NCI-H2227 (cell line): ENCODE measurements around the gene SGSM1.

Experiments used
- DNase-seq: peaks from one replicate; lab custom pipeline; 2025; ENCODE audit not compliant: unreplicated experiment; lab: John Stamatoyannopoulos, UW

Gene SGSM1

DNA sequence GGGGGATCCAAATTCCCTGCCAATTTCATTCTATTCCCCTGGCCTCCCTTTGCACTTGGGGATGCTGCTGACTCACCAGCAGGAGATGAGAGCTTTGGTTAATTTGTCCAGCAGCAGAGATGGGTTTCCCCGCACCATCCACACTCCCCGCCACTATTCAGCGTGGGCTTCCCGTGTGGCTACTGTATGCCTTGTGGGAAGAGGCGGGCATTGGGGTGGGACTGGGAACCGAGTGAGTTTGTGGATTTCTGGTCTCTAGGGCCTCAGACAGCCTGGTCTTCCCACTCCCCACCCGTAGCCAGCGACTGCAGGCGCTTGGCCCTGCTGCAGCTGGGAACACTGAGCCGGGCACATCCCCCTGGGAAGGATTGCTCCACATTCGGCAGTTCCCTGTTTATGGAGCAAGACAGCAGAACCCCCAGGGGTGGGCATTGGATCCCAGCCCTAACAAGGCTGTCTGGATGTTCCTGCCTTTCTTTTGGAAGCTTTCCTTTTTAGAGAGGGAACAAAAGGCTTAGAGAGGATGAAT is 169.9 kb downstream of the SGSM1 start:
- DNase-seq = no peak

DNA sequence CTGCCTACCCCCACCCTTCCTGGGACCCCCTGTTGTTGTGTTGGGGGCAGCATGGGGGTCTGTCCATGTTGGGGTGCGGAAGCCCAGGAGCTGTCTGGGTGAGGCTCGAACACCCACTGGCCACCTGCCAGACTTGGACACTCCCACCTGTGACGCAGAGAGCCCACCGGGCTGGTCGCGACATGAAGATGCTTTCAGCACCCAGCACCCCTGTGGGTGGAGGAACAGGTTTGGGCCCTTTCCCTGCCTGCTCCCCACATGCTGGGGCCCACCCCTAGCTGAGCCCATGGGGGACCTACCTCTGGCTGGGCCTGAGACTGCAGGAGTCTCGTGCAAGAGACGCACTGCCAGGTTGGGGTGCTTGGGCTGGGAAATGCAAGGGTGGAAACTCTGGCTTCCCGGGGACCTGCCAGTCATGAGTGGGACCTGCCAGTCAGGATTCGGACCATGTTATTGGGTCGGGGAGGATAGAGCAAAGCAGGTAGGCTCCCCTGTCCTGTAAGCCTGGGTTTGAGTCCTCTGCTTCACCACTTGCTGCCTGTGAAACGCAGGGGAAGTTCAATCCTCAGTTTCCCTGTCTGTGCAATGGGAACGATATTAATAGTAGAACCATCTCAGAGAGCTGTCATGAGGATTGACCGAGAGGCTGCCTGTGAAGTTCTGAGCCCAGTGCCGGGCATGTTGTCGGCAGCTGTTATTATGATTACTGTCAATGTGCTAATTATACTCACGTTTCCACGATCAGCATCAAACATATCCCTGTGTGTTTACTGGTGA is 170.6 kb downstream of the SGSM1 start:
- no peak for DNase-seq
